AG09309 (cell line): ENCODE results near the gene CES4A.
A peak's percentile ranks its signal among the peaks of the same experiment; 100 is the strongest.

Experiments used
- DNase-seq: peaks from one replicate; pipeline ENCODE4 v3.0.0-alpha.2; 2010; ENCODE audit warnings: low read depth
- H3K4me3 ChIP-seq: 2 replicates; pipeline ENCODE4 v1.5.1; 2011; ENCODE audit warnings: mild to moderate bottlenecking, low read depth, low read length, moderate library complexity; ENCODE audit not compliant: control insufficient read depth
- CTCF ChIP-seq: IDR thresholded peaks from 2 replicates; pipeline ENCODE4 v1.5.1; 2011; ENCODE audit warnings: mild to moderate bottlenecking, low read depth, low read length, inconsistent platforms; ENCODE audit not compliant: insufficient read depth, control insufficient read depth; ENCODE audit errors: missing control alignments

The CES4A gene

DNA sequence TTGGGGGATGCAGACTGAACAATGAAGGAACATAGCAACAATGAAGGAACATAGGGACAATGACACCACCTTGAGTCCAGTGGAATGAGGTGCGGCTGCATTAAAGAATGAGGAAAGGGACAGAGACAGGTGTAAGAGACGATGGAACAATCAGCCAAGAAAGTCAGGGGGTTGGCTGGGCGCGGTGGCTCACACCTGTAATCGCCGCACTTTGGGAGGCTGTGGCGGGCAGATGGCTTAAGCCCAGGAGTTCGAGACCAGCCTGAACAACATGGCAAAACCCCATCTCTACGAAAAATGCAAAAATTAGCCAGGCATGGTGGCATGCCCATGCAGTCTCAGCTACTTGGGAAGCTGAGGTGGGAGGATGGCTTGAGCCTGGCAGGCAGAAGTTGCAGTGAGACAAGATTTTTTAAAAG, 26.9 kb downstream of the CES4A start:
- TF ChIP-seq CTCF = no peak
- no peak for DNase-seq
- H3K4me3 ChIP-seq = no peak overlapping the region

DNA sequence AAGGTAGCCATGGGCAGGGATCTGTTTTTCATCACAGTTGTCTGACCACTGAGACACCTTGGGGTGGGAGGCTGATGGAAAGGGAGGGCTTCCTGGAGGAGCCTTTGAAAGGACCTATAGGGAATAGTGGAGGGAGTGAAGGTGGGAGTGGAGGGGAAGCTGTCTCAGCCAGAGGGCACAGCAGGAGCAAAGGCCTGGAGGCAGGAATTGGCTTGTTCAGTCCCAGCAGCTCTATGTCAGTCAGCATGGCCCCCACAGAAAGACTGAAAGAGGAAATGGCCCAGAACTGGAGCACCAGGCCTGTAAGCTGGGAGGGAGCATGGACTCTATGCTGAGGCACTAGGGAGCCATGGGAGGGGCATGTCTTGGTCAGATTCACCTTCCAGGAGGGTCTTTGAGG, 27.8 kb downstream of the CES4A start:
- no peak overlapping the region for H3K4me3 ChIP-seq
- no peak for TF ChIP-seq CTCF
- no peak for DNase-seq

DNA sequence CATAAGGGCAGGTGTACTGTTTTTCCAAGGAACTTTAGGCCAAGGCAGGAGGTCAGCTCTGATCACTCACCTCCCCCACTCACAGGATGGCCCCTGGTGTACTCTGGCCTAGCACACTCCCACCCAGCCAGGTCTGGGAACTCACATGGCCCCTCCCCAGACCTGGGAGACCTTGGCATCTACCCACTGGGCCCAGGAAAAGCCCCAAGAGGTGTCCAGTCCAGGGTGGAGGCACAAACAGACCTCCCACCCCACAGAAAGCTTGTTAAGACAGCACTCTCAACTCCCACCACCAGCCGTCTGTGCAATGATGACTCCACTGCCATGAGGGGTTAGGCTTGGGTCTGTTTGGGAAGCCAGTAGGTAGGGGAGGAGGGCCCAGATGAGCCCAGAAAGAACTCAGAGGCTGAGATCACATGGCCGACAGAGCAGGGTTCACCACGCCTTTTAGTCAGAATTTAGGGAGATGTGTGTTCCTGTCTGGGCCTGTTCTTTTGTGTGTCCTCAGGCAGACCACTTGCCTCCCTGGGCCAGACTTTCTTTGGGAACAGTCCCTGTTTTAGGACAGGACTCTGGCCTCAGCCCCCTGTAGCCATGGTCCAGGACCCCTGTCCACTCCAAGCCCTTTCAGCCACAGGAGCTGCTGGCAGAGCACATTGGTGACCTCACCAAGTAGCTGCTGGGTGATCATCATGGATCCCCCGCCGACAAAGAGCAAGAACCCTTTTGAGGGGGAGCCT, 28.5 kb downstream of the CES4A start:
- no peak for DNase-seq
- no peak for TF ChIP-seq CTCF
- no peak overlapping the region for H3K4me3 ChIP-seq

GRCh38 chr16:67017421-67017750, 29.0 kb downstream of the CES4A start:
- no peak overlapping the region for H3K4me3 ChIP-seq
- no peak for TF ChIP-seq CTCF
- no peak for DNase-seq

DNA sequence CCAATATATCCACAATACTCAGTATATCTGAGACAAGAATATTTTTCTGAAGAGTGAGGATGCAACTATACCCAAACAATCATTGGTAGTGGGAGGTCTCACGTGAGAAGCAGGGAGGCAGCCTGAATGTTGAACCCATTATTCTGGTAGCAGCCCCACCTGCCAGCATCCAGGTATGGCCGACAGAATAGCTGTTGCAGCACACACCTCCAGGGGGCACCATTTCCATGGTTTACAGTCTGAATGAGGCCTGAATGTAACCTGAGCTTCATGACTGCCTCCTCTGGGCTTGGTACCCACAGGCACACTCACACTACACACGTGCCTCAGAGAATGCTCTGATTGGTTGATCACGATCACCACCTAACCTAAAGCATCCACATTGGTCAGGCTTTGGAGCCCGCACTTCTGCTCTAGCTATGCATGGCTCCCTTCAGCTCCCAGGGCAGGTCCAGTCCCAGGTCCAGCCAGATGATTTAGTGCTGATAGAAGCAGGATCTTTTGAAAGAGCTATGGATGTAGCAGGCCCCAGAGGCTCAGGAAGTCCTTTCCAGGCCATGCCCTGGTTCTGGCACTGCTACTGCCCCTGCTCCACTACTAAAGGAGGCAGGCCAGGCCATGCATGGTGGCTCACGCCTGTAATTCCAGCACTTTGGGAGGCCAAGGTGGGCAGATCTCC, 29.6 kb downstream of the CES4A start:
- DNase-seq = peak; percentile 59
- TF ChIP-seq CTCF = peak; percentile 74
- H3K4me3 ChIP-seq = no peak overlapping the region

- DNase-seq = no peak
- H3K4me3 ChIP-seq = no peak overlapping the region
- TF ChIP-seq CTCF = no peak
Observed at GRCh38 chr16:67019171-67019570, 30.8 kb downstream of the CES4A start.

GRCh38 chr16:67021321-67021720, 32.9 kb downstream of the CES4A start:
- no peak for TF ChIP-seq CTCF
- DNase-seq = no peak
- H3K4me3 ChIP-seq = no peak overlapping the region
